Fibroblast of the aortic adventitia (primary cell): Measurements from ENCODE around the gene ADAMTS12. TPM values are rescaled to one million over a fixed set of nuclear protein-coding genes. Genes with fewer than 3 reads are reported as not detected.

Experiments
- DNase-seq: peaks from one replicate; pipeline ENCODE4 v3.0.0-alpha.2; 2010; ENCODE audit warnings: low read depth
- H3K4me3 ChIP-seq: 2 replicates; pipeline ENCODE4 v1.5.1; 2011; ENCODE audit warnings: low read depth, mild to moderate bottlenecking, control low read depth, low read length, moderate library complexity
- CTCF ChIP-seq: IDR thresholded peaks from 2 replicates; pipeline ENCODE4 v1.5.1; 2011; ENCODE audit warnings: mild to moderate bottlenecking, low read length, control low read depth, inconsistent platforms; ENCODE audit not compliant: insufficient read depth
- total RNA-seq: library from RNA; depleted of rRNA; stranded (reverse); fragments of >200 nt; gene quantifications from 2 replicates; pipeline ENCODE4 v1.2.3, GENCODE V29; 2012; ENCODE audit warnings: low replicate concordance

ADAMTS12 gene
- total RNA-seq, 1 donor = 13.0 TPM

- no peak for DNase-seq
- H3K4me3 ChIP-seq = no peak overlapping the region
- TF ChIP-seq CTCF = no peak
Observed at GRCh38 chr5:33852837-33853236, 39.0 kb downstream of the ADAMTS12 start.

GRCh38 chr5:33852319-33852718 lies 39.5 kb downstream of the ADAMTS12 start:
- peak overlapping the region; percentile 32 for H3K4me3 ChIP-seq
- TF ChIP-seq CTCF = no peak
- peak; percentile 63 for DNase-seq

- peak; percentile 50 for DNase-seq
- TF ChIP-seq CTCF = no peak
- no peak overlapping the region for H3K4me3 ChIP-seq
Observed at GRCh38 chr5:33850100-33850594, 41.6 kb downstream of the ADAMTS12 start.

- no peak for DNase-seq
- no peak overlapping the region for H3K4me3 ChIP-seq
- no peak for TF ChIP-seq CTCF
Observed at GRCh38 chr5:33848554-33848953, 43.2 kb downstream of the ADAMTS12 start.

- no peak for DNase-seq
- no peak overlapping the region for H3K4me3 ChIP-seq
- no peak for TF ChIP-seq CTCF
Observed at GRCh38 chr5:33846851-33847250, 44.9 kb downstream of the ADAMTS12 start.

GRCh38 chr5:33843579-33843978 lies 48.2 kb downstream of the ADAMTS12 start:
- TF ChIP-seq CTCF = no peak
- DNase-seq = peak; percentile 85
- no peak overlapping the region for H3K4me3 ChIP-seq

GRCh38 chr5:33842456-33842855 lies 49.3 kb downstream of the ADAMTS12 start:
- no peak for TF ChIP-seq CTCF
- H3K4me3 ChIP-seq = no peak overlapping the region
- no peak for DNase-seq
